WTC11 (cell line): ENCODE measurements around the gene MUC2. TPM values are rescaled to one million over a fixed set of nuclear protein-coding genes. Genes with fewer than 3 reads are reported as not detected.

Source experiments
- ATAC-seq: fragments of 200-7000 bp; cut with Tn5 transposase; 2 replicates; pipeline ENCODE4 v1.10.0; 2021; ENCODE audit warnings: mild to moderate bottlenecking, moderate library complexity
- CTCF ChIA-PET: fragments of 300-600 bp; sonication (Branson Sonifier 250); formaldehyde crosslinking; loops from one replicate; lab custom pipeline; 2021; ENCODE audit warnings: antibody characterized with exemption; lab: Charles Lee
- POLR2A ChIA-PET: fragments of 350-600 bp; sonication (Branson Sonifier 250); formaldehyde crosslinking; loops from one replicate; lab custom pipeline; 2021; ENCODE audit warnings: antibody characterized with exemption; lab: Charles Lee
- DNase-seq: peaks from one replicate; pipeline ENCODE4 v3.0.0; 2021; ENCODE audit warnings: low spot score
- H3K27ac Mint-ChIP-seq: 2 replicates; pipeline ENCODE4 v1.8.0; 2021; ENCODE audit warnings: mixed read lengths
- H3K27me3 Mint-ChIP-seq: 2 replicates; pipeline ENCODE4 v1.8.0; 2021; ENCODE audit warnings: low read depth, mild to moderate bottlenecking, moderate library complexity, mixed read lengths
- H3K36me3 Mint-ChIP-seq: 2 replicates; pipeline ENCODE4 v1.8.0; 2021; ENCODE audit warnings: mixed read lengths
- H3K4me1 Mint-ChIP-seq: 2 replicates; pipeline ENCODE4 v1.8.0; 2022; ENCODE audit warnings: mixed read lengths
- H3K4me3 Mint-ChIP-seq: 2 replicates; pipeline ENCODE4 v1.8.0; 2021; ENCODE audit warnings: mild to moderate bottlenecking, moderate library complexity, mixed read lengths
- H3K9me3 Mint-ChIP-seq: 2 replicates; pipeline ENCODE4 v1.8.0; 2021; ENCODE audit warnings: mixed read lengths
- ARID4B ChIP-seq: sonication (generic); formaldehyde crosslinking; IDR thresholded peaks from 2 replicates; pipeline ENCODE4 v1.8.0; 2023; ENCODE audit warnings: missing genetic modification reagents, mild to moderate bottlenecking, borderline replicate concordance
- ATF1 ChIP-seq: sonication (generic); formaldehyde crosslinking; IDR thresholded peaks from 2 replicates; pipeline ENCODE4 v1.8.1; 2023; ENCODE audit warnings: mild to moderate bottlenecking, moderate library complexity, missing genetic modification reagents
- ATF2 ChIP-seq: sonication (generic); formaldehyde crosslinking; IDR thresholded peaks from 2 replicates; pipeline ENCODE4 v1.8.1; 2022; ENCODE audit warnings: low read depth, missing genetic modification reagents, borderline replicate concordance
- CDX4 ChIP-seq: fragments of 250-450 bp; sonication (Bioruptor Pico); IDR thresholded peaks from 2 replicates; pipeline ENCODE4 v1.9.0; 2021; ENCODE audit warnings: moderate library complexity, mild to moderate bottlenecking, inconsistent platforms, borderline replicate concordance
- E2F4 ChIP-seq: sonication (generic); formaldehyde crosslinking; IDR thresholded peaks from 2 replicates; pipeline ENCODE4 v1.8.1; 2022; ENCODE audit warnings: low read depth, mild to moderate bottlenecking, moderate library complexity, missing genetic modification reagents, borderline replicate concordance
- ERG ChIP-seq: fragments of 250-450 bp; sonication (Bioruptor Pico); IDR thresholded peaks from 2 replicates; pipeline ENCODE4 v1.8.0; 2021; ENCODE audit warnings: mild to moderate bottlenecking
- ESRRA ChIP-seq: sonication (generic); formaldehyde crosslinking; IDR thresholded peaks from 2 replicates; pipeline ENCODE4 v1.8.1; 2022; ENCODE audit warnings: mild to moderate bottlenecking, missing genetic modification reagents, borderline replicate concordance
- ETV6 ChIP-seq: sonication (generic); formaldehyde crosslinking; IDR thresholded peaks from 2 replicates; pipeline ENCODE4 v1.8.1; 2022; ENCODE audit warnings: mild to moderate bottlenecking, missing genetic modification reagents
- GRHL2 ChIP-seq: fragments of 250-450 bp; sonication (Bioruptor Pico); IDR thresholded peaks from 2 replicates; pipeline ENCODE4 v1.8.0; 2022; ENCODE audit warnings: mild to moderate bottlenecking, moderate library complexity; ENCODE audit not compliant: insufficient replicate concordance, severe bottlenecking
- HMGXB4 ChIP-seq: sonication (generic); formaldehyde crosslinking; IDR thresholded peaks from 2 replicates; pipeline ENCODE4 v1.8.1; 2023; ENCODE audit warnings: mild to moderate bottlenecking, moderate library complexity, missing genetic modification reagents
- JAZF1 ChIP-seq: fragments of 250-450 bp; sonication (Bioruptor Pico); IDR thresholded peaks from 2 replicates; pipeline ENCODE4 v1.9.0; 2021; ENCODE audit warnings: moderate library complexity, mild to moderate bottlenecking, inconsistent platforms
- MYBL2 ChIP-seq: sonication (generic); formaldehyde crosslinking; IDR thresholded peaks from 2 replicates; pipeline ENCODE4 v1.8.1; 2023; ENCODE audit warnings: mild to moderate bottlenecking, moderate library complexity, missing genetic modification reagents
- NFATC4 ChIP-seq: fragments of 250-450 bp; sonication (Bioruptor Pico); IDR thresholded peaks from 2 replicates; pipeline ENCODE4 v1.9.0; 2021; ENCODE audit warnings: mild to moderate bottlenecking
- NR3C1 ChIP-seq: sonication (generic); formaldehyde crosslinking; conservative IDR thresholded peaks from 2 replicates; pipeline ENCODE4 v1.8.1; 2023; ENCODE audit warnings: low read depth, mild to moderate bottlenecking, missing genetic modification reagents
- OVOL2 ChIP-seq: fragments of 250-450 bp; sonication (Bioruptor Pico); IDR thresholded peaks from 2 replicates; pipeline ENCODE4 v1.9.0; 2021; ENCODE audit warnings: mild to moderate bottlenecking, borderline replicate concordance
- RELA ChIP-seq: sonication (generic); formaldehyde crosslinking; IDR thresholded peaks from 2 replicates; pipeline ENCODE4 v1.8.1; 2022; ENCODE audit warnings: missing genetic modification reagents, mild to moderate bottlenecking, borderline replicate concordance
- USF2 ChIP-seq: sonication (generic); formaldehyde crosslinking; IDR thresholded peaks from 2 replicates; pipeline ENCODE4 v1.8.1; 2023; ENCODE audit warnings: mild to moderate bottlenecking, missing genetic modification reagents, moderate library complexity
- ZNF219 ChIP-seq: sonication (generic); formaldehyde crosslinking; IDR thresholded peaks from 2 replicates; pipeline ENCODE4 v1.8.0; 2023; ENCODE audit warnings: missing genetic modification reagents, mild to moderate bottlenecking, borderline replicate concordance
- ZNF317 ChIP-seq: sonication (generic); formaldehyde crosslinking; IDR thresholded peaks from 2 replicates; pipeline ENCODE4 v1.8.1; 2023; ENCODE audit warnings: low read depth, mild to moderate bottlenecking, moderate library complexity, missing genetic modification reagents, borderline replicate concordance
- ZNF396 ChIP-seq: fragments of 250-450 bp; sonication (Bioruptor Pico); IDR thresholded peaks from 2 replicates; pipeline ENCODE4 v1.8.0; 2021; ENCODE audit warnings: mild to moderate bottlenecking, moderate library complexity, borderline replicate concordance
- total RNA-seq: library from RNA; stranded (reverse); gene quantifications from 3 replicates; pipeline ENCODE4 v1.2.3, GENCODE V29; 2021

MUC2 gene
- total RNA-seq, 1 experiment from 2014 or later = 0.22 TPM

GRCh38 chr11:1036931-1037330, 37.7 kb upstream of the MUC2 start:
- H3K9me3 Mint-ChIP-seq = peaks cover 6% of the 10 kb centered on the region
- TF ChIP-seq ETV6 (no peak), NFATC4 (CRISPR knock-in tag) (no peak), ZNF219 (CRISPR knock-in tag) (no peak), ZNF317 (CRISPR knock-in tag) (no peak), ZNF396 (CRISPR knock-in tag) (no peak), ARID4B (CRISPR knock-in tag) (no peak), E2F4 (CRISPR knock-in tag) (no peak), ATF1 (no peak), OVOL2 (CRISPR knock-in tag) (no peak), MYBL2 (CRISPR knock-in tag) (no peak), USF2 (no peak), ESRRA (no peak), ATF2 (CRISPR knock-in tag) (no peak), GRHL2 (no peak), RELA (no peak), NR3C1 (no peak), JAZF1 (CRISPR knock-in tag) (no peak), HMGXB4 (CRISPR knock-in tag) (no peak), ERG (CRISPR knock-in tag) (no peak), CDX4 (CRISPR knock-in tag) (no peak)
- CTCF ChIA-PET = interaction anchor here (1.4 kb wide), 2 partner anchors 14 to 188 kb away, joined by 4 read pairs; no protein-coding TSS in a partner anchor
- no peaks in the 10 kb centered on the region for H3K4me1 Mint-ChIP-seq
- H3K27ac Mint-ChIP-seq = no peak overlapping the region
- DNase-seq (no peak), ATAC-seq (no peak)
- H3K4me3 Mint-ChIP-seq = no peak overlapping the region
- H3K36me3 Mint-ChIP-seq = no peaks in the 10 kb centered on the region
- no peaks in the 10 kb centered on the region for H3K27me3 Mint-ChIP-seq
- POLR2A ChIA-PET = no interaction called here
